ENCODE data around the gene ADCY3.

DNA sequence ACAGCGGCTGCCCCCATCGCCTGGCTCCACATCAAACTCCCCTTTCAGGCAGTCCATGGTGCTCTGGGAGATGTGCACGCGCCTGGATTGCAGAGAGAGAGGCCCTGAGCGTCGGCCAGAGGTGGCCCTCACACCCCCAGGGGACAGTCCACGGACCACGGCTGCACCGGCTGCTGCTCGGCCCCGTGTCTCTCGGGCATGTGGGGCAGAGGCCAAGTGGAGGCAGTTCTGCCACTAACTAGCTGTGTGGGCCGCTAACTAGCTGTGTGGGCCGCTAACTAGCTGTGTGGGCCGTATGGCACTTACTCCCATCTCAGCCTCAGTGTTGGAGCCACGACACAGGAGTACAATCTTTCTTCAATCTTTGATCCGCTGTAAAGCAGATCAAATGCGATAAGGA, 81.5 kb downstream of the ADCY3 start:
- TF ChIP-seq, protein P1, sequence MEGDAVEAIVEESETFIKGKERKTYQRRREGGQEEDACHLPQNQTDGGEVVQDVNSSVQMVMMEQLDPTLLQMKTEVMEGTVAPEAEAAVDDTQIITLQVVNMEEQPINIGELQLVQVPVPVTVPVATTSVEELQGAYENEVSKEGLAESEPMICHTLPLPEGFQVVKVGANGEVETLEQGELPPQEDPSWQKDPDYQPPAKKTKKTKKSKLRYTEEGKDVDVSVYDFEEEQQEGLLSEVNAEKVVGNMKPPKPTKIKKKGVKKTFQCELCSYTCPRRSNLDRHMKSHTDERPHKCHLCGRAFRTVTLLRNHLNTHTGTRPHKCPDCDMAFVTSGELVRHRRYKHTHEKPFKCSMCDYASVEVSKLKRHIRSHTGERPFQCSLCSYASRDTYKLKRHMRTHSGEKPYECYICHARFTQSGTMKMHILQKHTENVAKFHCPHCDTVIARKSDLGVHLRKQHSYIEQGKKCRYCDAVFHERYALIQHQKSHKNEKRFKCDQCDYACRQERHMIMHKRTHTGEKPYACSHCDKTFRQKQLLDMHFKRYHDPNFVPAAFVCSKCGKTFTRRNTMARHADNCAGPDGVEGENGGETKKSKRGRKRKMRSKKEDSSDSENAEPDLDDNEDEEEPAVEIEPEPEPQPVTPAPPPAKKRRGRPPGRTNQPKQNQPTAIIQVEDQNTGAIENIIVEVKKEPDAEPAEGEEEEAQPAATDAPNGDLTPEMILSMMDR (IDR thresholded peaks at IDR 0.05) = no peak
- no peak for TF ChIP-seq POLR2A (IDR thresholded peaks at IDR 0.05)
